ENCODE measurements around the gene FKTN. TPM values are rescaled to one million over a fixed set of nuclear protein-coding genes. Genes with fewer than 3 reads are reported as not detected.

FKTN gene
- total and polyA plus RNA-seq, 9 of the 15 experiments (the other 6 are each of a cell fraction or from before 2014, with no cell fraction given): 5.4 to 16.3 (median 10.4) TPM

- 100% methylated on average over 1 of the region's 1 CpG for WGBS (ENCODE audit: insufficient coverage, low coverage, missing lambda C conversion rate)
- H3K4me1 ChIP-seq (replicated peaks in 1 of 2; ENCODE audit: control insufficient read depth in 2 of 2, insufficient read depth in 2 of 2, low read length in 2 of 2): no peaks in the 10 kb centered on the region
- in situ Hi-C loops (cut with MboI): no loop called here
- H3K9me3 ChIP-seq (replicated peaks; ENCODE audit: control insufficient read depth, insufficient read depth, low read depth, low read length): no peaks in the 10 kb centered on the region
- H3K27me3 ChIP-seq (ENCODE audit: control insufficient read depth in 2 of 2, insufficient read depth in 2 of 2, low read length in 2 of 2): no peaks in the 10 kb centered on the region
- H2AFZ ChIP-seq (ENCODE audit: low read depth, low read length): no peak overlapping the region
- ChIA-PET CTCF (ENCODE audit: low intra/inter-chr PET ratio) (no interaction called here), POLR2A (no interaction called here)
- H4K20me1 ChIP-seq (replicated peaks; ENCODE audit: control insufficient read depth, insufficient read depth, low read length): no peaks in the 10 kb centered on the region
- peaks cover 7% of the 10 kb centered on the region; the same call in 1 of the 3 replicates for H3K36me3 ChIP-seq (ENCODE audit: control insufficient read depth, insufficient read depth, low read length)
- intact Hi-C loops (cut with micrococcal nuclease): loop anchor here (5.0 kb wide), 1 partner anchor 112 kb away; no protein-coding TSS in a partner anchor
- ATAC-seq (peak; percentile 69; the same call in 2 of the 3 replicates), DNase-seq (ENCODE audit: extremely low read depth in 1 of 4, low spot score in 3 of 4) (peak in 3 of 4 experiments; percentile 19 to 30 (median 21)), FAIRE-seq (no peak)
- no peak overlapping the region for H3K27ac ChIP-seq (ENCODE audit: extremely low read depth, low read depth, low read length)
- no TSS peak for BruUV-seq (replicated peaks)
- no peak overlapping the region for H3K9ac ChIP-seq (ENCODE audit: insufficient read depth in 1 of 2, low read depth in 2 of 2, low read length in 2 of 2)
- no peak overlapping the region for H3K4me2 ChIP-seq (ENCODE audit: insufficient read depth, low read length)
- H3K4me3 ChIP-seq: no peak overlapping the region
- H3K79me2 ChIP-seq (ENCODE audit: control insufficient read depth, insufficient read depth, low read length): no peaks in the 10 kb centered on the region
- TF ChIP-seq, protein P1, sequence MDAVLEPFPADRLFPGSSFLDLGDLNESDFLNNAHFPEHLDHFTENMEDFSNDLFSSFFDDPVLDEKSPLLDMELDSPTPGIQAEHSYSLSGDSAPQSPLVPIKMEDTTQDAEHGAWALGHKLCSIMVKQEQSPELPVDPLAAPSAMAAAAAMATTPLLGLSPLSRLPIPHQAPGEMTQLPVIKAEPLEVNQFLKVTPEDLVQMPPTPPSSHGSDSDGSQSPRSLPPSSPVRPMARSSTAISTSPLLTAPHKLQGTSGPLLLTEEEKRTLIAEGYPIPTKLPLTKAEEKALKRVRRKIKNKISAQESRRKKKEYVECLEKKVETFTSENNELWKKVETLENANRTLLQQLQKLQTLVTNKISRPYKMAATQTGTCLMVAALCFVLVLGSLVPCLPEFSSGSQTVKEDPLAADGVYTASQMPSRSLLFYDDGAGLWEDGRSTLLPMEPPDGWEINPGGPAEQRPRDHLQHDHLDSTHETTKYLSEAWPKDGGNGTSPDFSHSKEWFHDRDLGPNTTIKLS (IDR thresholded peaks at IDR 0.05; ENCODE audit: borderline replicate concordance, low read depth): peak; percentile 100
- TF ChIP-seq MEIS2 (IDR thresholded peaks at IDR 0.05; ENCODE audit: partially characterized antibody) (no peak), E2F8 (IDR thresholded peaks at IDR 0.05; ENCODE audit: low read depth, partially characterized antibody) (peak; percentile 90), STAT5A (IDR thresholded peaks at IDR 0.05; ENCODE audit: borderline replicate concordance, low read length) (peak; percentile 50; the same call in 1 of the 2 replicates)
- TF ChIP-seq, protein P2, sequence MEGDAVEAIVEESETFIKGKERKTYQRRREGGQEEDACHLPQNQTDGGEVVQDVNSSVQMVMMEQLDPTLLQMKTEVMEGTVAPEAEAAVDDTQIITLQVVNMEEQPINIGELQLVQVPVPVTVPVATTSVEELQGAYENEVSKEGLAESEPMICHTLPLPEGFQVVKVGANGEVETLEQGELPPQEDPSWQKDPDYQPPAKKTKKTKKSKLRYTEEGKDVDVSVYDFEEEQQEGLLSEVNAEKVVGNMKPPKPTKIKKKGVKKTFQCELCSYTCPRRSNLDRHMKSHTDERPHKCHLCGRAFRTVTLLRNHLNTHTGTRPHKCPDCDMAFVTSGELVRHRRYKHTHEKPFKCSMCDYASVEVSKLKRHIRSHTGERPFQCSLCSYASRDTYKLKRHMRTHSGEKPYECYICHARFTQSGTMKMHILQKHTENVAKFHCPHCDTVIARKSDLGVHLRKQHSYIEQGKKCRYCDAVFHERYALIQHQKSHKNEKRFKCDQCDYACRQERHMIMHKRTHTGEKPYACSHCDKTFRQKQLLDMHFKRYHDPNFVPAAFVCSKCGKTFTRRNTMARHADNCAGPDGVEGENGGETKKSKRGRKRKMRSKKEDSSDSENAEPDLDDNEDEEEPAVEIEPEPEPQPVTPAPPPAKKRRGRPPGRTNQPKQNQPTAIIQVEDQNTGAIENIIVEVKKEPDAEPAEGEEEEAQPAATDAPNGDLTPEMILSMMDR (IDR thresholded peaks at IDR 0.05 in 2 of 3, conservative IDR thresholded peaks at IDR 0.05 in 1 of 3; ENCODE audit: insufficient read depth in 2 of 3, low read depth in 1 of 3, low read length in 3 of 3): peak; percentile 28 to 40 (median 32); a peak in 2 of 6 replicates
- no peaks in the 10 kb centered on the region for H3K9me1 ChIP-seq (ENCODE audit: control insufficient read depth, insufficient read depth, low read length)
Measured at GRCh38 chr9:105539452-105539851, 18.5 kb upstream of the FKTN start.
